ENCODE measurements around the gene CACNA1I.
"Not testable (repeated sequence)": the region's sequence is repeated elsewhere in the genome, so short reads cannot be mapped to it uniquely, and the experiment has no call there.

The CACNA1I gene

DNA sequence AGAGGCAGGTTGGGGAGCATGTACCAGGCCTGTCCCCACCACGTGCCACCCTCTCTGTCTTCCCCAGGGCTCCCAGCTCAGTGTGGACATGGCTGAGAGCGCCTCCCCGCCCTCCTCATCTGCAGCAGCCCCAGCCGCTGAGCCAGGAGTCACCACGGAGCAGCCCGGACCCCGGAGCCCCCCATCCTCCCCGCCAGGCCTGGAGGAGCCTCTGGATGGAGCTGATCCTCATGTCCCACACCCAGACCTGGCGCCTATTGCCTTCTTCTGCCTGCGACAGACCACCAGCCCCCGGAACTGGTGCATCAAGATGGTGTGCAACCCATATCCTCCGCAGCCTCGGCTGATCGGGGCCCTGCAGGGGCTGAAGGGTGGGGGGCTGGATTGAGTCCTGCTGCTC is at the start of gene CACNA1I:
TSS of gene CACNA1I (plus strand) at position 89 of the 400 bp plus-strand sequence. CDS start at position 89, 0 bp downstream.
- no peak for DNase-seq

DNA sequence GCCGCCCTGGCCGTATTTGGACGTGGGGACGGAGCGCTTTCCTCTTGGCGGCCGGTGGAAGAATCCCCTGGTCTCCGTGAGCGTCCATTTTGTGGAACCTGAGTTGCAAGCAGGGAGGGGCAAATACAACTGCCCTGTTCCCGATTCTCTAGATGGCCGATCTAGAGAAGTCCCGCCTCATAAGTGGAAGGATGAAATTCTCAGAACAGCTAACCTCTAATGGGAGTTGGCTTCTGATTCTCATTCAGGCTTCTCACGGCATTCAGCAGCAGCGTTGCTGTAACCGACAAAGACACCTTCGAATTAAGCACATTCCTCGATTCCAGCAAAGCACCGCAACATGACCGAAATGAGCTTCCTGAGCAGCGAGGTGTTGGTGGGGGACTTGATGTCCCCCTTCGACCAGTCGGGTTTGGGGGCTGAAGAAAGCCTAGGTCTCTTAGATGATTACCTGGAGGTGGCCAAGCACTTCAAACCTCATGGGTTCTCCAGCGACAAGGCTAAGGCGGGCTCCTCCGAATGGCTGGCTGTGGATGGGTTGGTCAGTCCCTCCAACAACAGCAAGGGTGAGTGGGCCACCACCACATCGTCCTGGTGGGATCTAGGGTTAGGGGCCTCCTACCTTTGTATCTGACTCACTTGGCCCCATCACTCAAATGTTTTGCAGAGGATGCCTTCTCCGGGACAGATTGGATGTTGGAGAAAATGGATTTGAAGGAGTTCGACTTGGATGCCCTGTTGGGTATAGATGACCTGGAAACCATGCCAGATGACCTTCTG is 49.3 kb upstream of the CACNA1I start:
- not testable (repeated sequence) for DNase-seq

DNA sequence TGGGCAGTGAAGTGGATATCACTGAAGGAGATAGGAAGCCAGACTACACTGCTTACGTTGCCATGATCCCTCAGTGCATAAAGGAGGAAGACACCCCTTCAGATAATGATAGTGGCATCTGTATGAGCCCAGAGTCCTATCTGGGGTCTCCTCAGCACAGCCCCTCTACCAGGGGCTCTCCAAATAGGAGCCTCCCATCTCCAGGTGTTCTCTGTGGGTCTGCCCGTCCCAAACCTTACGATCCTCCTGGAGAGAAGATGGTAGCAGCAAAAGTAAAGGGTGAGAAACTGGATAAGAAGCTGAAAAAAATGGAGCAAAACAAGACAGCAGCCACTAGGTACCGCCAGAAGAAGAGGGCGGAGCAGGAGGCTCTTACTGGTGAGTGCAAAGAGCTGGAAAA is 48.5 kb upstream of the CACNA1I start:
- not testable (repeated sequence) for DNase-seq

DNA sequence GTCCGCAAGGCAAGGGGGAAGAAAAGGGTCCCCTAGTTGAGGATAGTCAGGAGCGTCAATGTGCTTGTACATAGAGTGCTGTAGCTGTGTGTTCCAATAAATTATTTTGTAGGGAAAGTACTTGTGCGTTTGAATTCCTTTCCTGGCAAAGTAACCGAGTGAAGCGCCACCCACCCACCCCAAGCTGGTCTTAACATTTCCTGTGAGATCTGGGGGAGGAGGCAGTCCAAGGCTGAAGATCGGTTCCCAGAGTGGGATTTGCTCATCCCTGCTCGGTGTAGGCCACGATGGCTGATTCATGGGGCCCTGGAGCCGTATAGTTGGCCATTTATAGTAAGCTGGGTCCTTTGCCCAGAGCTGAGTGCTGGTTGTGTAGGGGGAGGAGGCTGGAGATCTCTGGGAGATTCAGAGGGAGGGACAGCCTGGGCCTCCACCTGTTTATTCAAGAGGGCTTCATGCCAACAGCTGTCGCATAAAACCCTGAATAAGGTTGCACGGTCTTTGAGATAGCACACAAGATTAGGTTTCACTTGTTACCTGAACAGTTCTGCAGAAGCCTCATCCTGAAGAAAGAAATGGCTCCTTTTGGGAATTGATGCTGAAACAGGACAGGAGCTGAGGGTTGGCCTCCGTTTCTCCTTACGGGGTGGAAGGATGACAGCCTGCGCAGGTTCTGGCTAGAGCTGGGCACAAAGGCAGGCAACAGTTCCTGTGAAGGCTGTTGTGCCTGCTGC is 47.8 kb upstream of the CACNA1I start:
- DNase-seq = no peak

DNA sequence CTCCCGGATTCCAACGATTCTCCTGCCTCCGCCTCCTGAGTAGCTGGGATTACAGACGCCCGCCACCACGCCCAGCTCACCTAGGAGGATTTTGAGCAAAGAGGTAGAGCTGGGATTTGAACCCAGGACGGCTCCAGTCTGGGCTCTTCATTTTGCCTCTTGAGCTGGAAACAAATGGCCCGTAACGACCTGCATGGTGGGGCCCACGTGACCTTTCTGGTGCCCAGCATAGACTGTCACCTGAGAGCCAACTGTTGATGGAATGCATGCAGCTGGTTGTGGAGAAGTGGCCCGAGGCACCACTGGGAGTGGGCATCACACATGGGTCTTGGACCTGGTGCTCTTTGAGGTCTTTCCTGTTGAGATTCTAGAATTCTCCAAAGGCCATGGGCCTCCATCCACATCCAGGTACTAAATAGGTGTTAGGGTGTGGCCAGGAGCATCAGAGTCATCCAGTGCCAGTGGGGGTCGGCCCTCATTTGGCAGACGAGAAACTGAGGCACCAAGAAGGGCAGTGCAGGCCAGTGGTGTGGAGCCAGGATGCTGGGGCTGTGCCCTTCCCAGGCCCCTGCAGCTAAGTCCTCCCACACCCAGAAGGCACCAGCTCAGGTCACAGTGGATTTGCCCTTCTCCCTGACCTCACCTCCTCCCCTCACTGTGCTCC is 46.3 kb upstream of the CACNA1I start:
- no peak for DNase-seq

DNA sequence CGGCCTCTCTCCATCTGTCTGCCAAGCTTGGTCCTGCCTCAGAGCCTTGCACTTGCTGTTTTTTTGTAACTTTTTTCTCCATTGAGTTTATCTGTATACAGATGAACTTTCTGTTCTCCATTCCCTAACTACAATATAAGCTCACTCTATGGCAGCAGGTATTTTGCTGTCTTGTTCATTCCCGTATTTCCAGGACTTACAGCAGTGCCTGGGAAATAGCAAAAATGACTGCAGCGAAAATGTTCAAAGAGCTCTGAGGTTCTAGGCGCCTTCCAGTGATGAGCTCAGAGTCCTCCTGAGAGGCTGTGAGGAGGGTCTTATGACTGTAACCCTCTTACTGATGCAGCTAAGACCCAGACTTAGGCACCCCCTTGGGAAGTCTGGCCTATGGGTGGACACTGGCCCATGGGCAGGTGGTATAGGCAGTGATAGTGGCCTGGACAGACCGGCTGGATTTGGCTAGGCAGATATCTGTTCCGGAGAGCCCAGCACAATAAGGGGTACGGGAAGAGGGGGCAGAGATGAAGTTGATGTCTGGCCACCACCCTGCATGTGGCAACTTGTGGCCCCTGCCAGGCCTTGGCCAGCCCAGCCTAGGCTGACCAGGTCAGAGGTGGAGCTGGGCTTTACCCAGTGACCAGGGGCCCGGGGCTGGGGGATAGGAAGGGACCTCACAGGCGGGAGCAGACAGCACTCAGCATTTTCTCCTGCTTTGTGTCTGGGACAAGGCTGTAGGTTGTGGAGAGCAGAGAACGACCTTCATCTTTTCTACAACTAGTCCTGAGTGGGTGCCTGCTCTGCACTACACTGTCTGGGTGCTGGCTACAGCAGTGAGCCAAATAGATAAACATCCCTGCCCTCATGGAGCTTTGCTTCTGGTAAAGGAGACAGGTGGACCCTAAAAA is 45.5 kb upstream of the CACNA1I start:
- no peak for DNase-seq

DNA sequence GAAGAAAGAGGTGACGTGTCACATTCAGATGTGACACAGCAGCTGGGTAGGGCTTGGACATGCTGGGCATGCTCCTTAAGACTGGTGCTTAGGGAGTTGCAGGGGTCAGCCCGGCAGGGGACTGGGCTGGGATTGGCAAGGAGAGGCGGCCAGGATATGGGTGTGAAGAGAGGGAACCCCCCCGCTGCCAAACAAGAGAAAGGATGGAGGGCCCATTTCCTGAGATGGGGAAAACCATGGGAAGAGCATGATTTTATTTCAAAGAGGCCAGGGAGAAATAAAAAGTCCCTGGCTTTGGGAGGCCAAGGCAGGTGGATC is 44.9 kb upstream of the CACNA1I start:
- no peak for DNase-seq

DNA sequence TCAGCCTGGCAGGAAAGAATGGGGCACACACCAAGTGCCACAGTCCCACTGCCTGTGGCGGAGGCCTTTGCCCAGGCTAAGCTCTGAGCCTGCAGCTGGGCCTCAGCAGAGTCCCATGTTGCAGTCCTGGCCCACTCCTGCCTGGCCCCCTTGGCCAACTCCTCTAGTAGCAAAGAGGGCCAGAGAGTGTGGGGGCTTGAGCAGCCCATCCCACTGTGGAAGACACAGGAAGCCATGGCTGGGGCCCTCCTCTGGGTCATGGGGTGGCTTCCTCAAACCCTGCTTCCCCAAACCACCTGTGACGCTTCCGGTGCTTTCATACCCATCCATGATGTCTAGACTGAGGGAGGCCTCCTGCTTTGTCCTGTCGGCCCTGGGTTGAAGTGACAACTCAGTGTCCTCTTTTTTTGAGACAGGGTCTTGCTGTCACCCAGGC is 43.8 kb upstream of the CACNA1I start:
- DNase-seq = no peak

DNA sequence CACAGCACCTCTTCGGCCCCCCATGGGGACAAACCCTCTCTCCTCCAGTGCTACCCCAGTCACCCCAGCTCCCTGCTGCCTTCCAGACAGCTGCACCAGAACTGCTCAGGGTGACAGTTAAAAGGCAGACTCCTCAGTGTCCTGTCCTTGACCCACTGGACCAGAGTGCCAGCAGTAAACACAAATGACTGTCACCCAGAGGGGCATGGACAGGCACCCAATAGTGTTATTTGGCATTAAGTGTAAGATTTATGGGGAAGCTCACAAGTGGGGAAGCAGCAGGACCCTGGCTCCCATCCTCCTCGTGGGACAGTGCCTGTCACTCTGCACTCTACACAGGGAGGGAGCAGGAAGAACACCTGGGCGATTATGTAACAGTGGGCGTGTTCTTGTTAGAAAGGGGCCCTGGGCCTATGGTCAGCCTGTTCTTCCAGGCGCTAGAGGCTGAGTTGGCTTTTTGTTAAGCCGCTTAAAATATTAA is 43.0 kb upstream of the CACNA1I start:
- no peak for DNase-seq

DNA sequence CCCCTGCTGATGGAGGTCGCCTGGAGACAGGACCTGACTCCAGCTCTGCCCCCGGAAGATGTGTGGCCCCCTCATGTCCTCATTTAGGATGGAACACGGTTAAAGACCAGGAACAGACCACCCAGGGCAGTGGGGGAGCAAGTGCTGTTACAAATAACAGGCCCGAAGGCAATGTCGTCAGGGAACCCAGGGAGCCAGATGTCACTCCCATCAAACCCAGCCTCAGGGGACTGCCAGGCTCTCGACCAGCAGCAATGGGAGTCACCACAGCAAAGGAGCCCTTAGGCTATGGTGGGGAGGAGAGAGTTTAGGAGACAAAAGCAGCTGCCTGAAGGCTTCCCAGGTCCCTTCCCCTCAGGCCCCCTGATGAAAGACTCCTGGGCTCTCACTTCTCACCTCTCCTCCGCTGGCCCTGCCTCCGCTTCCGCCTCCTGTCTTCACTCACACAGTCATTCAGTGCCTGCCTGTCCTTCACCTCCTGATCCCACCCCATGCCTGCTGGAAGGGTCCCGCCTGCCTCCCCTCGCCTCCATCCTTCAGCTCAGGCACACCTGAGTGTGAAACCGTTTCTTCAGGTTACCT is 42.4 kb upstream of the CACNA1I start:
- no peak for DNase-seq

DNA sequence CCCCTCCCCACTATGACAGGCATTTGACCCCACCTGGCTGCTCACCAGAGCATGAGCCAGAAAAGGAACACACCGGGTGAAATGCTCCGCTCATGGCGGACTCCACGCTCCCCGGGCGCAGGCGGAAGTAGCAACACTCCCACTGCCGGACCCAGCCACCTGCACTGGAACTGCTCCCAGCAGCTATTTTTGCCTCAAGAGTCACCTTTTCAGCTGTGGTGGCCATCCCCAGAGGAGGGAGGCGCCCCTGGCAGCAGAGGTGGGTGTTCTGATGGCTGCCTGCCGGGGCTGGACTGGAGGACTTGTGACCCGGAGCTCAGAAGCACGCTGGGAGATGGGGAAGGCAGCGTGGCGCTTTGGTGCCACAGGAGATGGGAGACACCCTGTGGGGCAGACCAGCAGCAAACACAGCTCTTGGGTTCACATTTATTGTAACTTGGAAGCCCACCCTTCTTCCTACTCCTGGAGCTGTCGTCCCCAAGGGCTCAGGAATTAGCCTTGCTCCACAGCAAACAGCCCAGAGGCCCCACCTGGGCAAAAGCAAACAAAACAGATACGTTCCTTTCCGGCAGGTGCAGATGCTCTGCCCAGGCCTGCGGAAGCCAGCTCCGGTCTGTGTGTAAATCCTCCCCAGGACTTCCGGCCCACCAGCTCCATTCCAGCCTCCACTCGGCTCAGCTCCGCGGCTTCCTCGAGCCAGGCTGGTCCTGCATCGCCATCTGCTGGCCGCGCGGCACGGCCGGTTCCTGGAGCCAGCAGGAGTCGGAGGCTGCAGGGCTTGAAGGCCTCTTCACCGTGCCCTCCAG is 41.7 kb upstream of the CACNA1I start:
- DNase-seq = peak; percentile 90

DNA sequence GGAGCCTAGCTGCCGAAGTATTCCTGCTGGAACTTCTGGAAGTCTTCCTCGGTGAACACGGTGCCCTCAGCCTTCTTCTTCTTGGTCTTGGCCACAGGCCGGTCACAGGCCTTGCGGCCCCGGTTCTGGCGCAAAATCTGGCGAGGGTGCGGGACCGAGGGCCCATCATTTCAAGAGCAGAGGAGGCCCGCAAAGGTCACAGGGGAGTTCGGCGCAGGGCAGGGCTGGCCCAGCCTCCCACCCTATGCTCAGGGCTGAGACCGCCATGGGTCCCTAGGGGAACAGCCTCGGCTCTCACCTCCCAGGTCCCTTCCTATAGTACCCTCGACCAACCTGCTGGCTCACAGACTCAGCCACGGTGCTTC is 41.1 kb upstream of the CACNA1I start:
- no peak for DNase-seq

DNA sequence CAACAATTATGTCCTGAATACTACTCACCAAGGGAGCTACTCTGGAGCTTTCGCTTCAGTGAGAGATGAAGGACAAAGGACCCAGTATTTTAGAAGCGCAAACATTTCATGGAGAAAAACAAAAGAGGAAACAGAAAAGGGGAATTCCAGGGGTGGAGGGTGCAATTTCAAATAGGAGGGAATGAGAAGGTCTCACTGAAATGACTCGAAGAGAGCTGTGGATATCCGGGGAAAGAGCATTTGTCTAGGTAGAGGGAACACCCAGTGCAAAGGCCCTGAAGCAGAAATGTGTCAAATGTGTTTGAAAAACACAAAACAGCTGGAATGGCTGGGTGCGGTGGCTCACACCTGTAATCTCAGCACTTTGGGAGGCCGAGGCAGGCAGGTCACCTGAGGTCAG is 40.4 kb upstream of the CACNA1I start:
- DNase-seq = no peak

DNA sequence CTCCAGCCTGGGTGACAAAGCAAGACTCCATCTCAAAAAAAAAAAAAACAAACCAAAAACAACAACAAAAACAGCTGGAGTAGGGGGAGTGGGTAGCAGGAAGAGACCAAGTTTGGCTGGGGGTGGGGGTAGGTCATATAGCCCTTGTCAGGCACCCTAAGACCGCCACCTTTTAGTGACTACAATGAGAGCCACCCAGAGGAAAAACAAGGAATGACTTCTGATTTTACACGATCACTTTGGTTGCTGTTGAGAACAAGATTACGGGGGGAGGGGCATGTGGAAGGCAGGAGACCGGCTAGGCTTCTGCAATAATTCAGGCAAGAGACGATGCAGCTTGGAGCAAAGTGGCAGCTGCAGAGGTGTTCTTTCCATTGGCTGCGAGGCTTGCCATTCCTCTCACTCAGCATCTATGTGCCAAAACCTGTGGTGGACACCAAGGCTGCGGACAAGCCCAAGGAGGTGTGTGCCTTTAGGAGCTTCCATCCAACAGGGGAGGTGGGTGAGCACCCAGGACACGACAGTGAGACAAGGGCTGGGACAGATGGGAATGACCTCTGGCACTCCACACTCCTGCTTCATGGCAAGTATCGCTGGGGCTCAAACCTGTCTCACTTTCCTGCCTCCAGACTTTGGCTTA is 39.7 kb upstream of the CACNA1I start:
- no peak for DNase-seq

DNA sequence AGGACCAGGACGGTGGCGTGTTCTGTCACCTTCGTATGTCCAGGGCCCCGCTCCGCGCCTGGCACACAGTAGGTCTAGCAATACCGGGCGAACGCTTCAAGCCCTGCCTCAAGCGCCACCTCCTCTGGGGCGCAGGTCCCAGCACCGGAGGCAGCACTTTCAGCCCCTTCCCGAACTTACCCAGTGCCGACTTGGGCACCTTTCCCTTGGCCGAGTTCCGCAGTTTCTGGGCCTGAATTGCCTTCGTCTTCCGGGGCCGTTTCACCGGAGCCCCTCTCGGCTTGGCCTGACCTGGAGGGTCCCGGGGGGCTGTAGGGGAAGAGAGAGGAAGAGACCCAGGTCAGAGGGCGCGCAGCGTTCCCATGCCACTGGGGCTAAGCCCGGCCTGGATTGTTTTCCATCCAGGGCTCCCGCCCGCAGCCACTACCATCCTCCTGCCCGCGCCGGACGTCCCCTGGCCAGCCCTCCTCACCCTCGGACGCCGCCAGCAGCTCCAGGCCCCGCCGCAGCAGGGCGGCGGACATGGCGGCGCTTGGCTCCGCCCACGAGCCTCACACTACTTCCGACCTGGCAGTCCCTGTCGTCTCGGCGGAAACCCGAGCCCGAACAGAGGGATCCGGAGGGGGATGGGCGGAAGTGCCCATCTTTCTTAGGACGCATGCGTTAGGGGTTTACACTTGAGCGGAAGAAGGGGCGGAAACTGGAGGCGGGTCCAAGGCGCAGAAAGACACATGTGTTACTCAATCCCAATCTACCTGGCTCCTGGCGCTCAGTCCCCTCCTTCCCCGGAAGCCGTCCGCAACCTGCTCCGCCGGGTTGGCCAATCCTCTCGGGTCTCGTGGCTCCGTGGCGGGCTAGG is 38.1 kb upstream of the CACNA1I start, which contains the start of gene RPS19BP1:
TSS of gene RPS19BP1 (minus strand) at position 534 of the 859 bp plus-strand sequence. CDS start at position 524, 10 bp downstream.
- peak; percentile 99 for DNase-seq

DNA sequence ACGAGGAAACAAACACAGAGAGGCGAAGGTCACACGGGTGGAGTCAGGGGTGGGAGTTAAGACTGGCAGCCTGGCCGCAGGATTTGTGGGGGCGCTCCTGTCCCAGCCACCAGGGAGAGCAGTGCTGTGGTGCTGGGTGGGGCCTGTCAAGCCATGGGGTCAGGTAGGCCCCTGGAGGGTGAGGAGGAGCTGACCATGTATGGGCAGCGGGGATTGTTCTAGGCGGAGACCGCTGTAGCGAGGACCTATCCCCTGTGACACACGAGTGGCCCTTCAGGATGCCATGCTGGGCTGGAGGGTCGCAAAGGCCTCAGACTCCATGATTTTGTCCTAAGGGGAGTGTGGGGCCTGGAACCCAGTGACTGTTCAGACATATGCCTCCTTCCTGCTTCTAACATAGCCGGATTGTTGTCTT is 36.5 kb upstream of the CACNA1I start:
- no peak for DNase-seq

DNA sequence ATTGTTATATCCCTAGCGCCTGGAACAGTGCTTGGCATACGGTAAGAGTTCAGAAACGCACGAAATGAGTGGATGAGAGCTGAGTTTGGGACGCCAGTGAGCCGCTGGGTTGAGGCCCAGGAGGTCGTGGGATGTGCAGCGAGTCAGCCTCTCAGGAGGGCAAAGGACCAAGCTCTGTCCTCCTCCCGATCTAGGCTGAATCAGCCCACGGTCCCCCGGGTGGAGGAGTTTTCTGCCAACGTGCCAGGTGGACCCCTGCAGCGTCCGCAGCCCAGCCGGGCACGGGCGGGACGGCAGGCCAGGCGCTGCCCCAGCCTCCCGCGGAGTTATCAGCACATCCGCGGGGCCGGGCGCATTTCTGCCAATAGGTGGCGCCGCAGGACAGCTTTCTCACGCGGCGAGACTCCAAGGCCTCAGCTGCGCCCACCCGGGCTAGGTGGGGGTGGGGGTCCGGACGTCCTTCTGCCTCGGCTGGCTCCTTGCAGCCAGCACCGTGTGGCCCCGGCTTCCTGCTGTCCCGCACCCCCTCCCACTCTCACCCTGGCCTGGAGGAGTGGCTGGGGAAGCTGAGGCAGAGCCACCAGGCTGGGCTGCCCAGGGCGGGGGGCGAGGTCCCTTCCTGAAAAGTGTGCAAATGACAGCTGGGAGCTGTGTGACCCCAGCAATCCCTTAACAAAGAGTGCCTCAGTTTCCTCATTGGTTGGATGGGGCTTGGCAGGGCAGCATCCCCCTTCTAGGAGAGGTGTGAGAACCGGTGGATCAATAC is 35.8 kb upstream of the CACNA1I start:
- DNase-seq = peak; percentile 89

DNA sequence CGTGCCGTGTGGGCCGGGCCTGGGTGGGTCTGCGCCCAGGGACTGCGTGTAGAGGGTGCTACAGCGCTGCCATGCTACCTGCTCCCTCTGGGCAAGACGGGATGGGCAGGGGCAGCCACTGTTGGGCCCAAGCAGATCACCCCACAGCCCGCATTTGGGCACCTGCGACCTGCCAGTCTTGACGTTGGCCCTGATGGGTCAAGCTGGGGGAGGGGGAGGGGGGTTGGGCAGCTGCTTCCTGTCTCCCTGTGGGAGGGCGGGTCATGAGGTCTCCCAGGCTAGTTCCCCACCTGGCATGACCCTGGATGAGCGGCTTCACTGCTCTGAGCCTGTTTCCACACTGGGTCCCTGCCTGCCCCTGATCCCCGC is 35.2 kb upstream of the CACNA1I start:
- DNase-seq = peak; percentile 23

Data from right hindlimb (tissue), 1 donor.